ENCODE results near the gene AMMECR1.

GRCh38 chrX:110358548-110358947 lies 40.7 kb upstream of the AMMECR1 start, which contains the start of gene RTL9:
- TF ChIP-seq CTCF (IDR thresholded peaks at IDR 0.05) = no peak
- no peak for TF ChIP-seq POLR2A (IDR thresholded peaks at IDR 0.05)

Data from uterus (tissue), 2 donors.